Stimulated activated CD4-positive, alpha-beta T cell treated with anti-CD3 and anti-CD28 coated beads, Interleukin-2, amount 100 ng/mL, for 24 hours (primary cell): Measurements from ENCODE around the gene MYL6B.
"Not testable (repeated sequence)": the region's sequence is repeated elsewhere in the genome, so short reads cannot be mapped to it uniquely, and the experiment has no call there.

ENCODE experiments used
- DNase-seq, 2 donors: peaks; one replicate each; pipeline ENCODE4 v3.0.0-alpha.2; 2020

Gene MYL6B

GRCh38 chr12:56154246-56154771 is 1.9 kb downstream of the MYL6B start:
- no peak for DNase-seq

DNA sequence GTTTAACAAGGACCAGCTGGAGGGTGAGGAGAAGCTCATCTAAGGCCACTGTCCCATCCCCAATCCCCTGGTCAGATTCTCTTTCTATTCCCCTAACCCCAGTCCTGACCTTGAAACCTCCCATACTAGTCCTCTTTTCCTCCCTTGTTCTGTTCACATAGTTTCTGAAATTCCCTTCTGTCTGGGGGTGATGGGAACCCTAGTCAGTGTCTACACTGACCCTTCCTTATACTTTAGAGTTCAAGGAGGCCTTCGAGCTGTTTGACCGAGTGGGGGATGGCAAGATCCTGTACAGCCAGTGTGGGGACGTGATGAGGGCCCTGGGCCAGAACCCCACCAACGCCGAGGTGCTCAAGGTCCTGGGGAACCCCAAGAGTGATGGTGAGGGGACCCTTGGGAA is 2.4 kb downstream of the MYL6B start:
- no peak for DNase-seq

GRCh38 chr12:56155256-56155845 is 3.0 kb downstream of the MYL6B start:
- no peak for DNase-seq

DNA sequence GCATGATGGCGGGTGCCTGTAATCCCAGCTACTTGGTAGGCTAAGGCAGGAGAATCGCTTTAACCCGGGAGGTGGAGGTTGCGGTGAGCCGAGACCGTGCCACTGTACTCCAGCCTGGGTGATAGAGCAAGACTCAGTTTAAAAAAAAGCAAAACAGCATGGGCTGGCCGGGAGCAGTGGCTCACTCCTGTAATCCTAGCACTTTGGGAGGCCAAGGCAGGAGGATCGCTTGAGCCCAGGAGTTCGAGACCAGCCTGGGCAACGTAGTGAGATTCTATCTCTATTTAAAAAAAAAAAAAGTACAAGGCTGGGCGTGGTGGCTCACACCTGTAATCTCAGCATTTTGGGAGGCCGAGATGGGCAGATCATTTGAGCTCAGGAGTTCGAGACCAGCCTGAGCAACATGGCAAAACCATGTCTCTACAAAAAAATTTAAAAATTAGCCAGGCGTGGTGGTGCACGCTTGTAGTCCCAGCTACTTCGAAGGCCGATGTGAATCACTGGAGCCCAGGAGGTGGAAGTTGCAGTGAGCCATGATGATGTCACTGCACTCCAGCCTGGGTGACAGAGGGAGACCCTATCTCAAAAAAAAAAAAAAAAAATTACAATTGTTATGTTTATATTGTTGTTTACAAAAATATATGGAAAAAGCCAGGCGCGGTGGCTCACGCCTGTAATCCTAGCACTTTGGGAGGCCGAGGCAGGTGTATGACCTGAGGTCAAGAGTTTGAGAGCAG is 4.2 kb downstream of the MYL6B start:
- DNase-seq = not testable (repeated sequence)

DNA sequence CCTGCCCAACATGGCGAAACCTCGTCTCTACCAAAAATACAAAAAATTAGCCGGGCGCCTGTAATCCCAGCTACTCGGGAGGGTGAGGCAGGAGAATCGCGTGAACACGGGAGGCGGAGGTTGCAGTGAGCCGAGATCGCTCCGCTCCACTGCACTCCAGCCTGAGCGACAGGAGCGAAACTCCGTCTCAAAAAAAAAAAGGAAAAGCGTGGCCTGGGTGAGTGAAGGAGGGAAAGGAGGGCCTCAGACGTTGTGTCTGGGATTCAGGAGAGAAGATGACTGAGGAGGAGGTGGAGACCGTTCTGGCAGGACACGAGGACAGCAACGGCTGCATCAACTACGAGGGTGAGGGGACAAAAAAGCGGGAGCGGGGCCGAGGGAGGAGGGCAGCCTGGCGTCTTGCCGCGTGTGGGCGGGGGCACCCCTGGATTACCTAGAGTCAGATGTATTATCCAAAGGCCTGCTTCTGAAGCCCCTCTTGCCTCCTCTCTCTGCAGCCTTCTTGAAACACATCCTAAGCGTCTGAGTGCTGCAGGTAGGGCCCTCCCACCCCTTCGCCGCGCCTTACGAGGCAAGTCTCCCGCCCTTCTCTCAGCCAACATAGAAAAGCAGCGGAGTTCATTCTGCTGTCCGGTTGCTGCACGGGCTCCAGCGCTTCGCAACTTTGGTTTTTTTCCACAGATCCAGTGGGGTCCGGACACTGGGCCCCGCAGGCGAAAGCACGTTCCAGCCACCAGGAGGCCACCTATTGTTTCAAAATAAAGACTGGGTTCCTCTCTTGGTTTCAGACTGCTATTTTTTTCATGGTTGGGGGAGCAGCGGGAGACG is 5.0 kb downstream of the MYL6B start:
- DNase-seq = peak; percentile 60 to 66

DNA sequence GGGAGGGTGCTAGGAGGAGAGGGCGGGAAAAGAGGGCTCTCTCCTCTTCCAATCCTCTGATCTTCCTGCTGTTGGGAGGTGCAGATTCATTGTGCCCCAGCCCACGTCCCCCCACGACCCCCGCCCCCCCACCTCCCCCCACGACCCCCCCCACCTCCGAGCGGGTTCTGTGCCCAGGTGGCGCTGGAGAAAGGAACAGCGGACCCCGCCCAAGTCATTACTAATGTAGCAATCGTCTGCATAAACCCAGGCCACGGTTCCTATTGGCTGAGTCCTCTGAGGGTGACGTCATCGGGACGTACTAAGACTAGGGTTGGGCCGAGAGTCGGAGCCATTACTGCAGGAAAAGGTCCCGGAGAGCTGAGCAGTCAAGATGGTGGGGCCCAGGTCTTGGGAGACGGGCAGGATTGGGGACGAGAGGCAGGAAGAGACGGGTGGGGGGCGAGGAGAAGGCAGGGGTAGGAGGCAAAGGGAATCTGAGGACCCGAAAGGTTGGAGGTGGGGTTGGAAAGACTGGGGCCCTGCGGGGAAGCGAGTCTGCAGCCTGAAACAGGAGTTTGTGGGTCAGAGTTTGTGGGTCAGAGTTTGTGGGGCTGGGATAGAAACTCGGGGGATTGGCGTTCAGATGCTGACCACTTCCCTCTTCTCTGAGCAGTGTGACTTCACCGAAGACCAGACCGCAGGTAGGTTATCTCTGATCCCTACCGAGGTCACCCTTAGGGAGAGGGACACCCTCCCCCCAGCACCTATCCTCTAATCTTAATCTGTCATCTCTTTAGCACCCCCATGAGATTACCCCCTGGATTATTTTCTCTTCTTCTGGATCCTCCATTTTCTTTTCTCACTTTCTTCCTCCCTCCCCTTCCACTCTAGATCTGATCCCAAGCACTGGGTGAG is 5.9 kb downstream of the MYL6B start, which contains the start of gene MYL6:
Gene MYL6 (plus strand): TSS at position 331 of the 897 bp plus-strand sequence. CDS start 43 bp downstream, at position 374.
- peak; percentile 89 to 92 for DNase-seq

GRCh38 chr12:56158926-56159461 is 6.6 kb downstream of the MYL6B start:
- DNase-seq = peak in 1 of 2 donors; percentile 48

GRCh38 chr12:56159482-56160192 is 7.2 kb downstream of the MYL6B start:
- DNase-seq = no peak

DNA sequence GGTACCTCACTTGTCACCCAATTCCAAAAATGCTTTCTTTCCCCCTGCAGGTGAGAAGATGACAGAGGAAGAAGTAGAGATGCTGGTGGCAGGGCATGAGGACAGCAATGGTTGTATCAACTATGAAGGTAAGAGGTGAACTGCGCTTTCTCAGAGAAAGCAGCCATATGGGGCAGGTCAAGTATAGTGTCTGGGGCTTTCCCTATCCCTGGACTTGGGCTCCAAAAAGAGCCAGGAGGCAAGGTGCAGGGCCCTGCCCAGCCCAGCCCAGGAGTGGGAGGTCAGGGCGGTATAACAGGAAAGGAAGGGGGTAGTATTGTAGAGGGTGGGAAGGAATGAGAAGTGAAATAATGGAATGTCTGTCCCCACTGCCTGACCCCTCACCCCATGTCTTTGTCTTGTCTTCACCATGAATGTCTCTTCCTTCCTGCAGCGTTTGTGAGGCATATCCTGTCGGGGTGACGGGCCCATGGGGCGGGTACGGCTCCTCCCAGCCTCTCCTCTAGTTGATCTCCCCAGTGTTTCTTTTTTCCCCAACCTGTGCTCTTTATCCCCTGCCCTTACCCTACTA is 7.9 kb downstream of the MYL6B start:
- peak; percentile 54 to 67 for DNase-seq

DNA sequence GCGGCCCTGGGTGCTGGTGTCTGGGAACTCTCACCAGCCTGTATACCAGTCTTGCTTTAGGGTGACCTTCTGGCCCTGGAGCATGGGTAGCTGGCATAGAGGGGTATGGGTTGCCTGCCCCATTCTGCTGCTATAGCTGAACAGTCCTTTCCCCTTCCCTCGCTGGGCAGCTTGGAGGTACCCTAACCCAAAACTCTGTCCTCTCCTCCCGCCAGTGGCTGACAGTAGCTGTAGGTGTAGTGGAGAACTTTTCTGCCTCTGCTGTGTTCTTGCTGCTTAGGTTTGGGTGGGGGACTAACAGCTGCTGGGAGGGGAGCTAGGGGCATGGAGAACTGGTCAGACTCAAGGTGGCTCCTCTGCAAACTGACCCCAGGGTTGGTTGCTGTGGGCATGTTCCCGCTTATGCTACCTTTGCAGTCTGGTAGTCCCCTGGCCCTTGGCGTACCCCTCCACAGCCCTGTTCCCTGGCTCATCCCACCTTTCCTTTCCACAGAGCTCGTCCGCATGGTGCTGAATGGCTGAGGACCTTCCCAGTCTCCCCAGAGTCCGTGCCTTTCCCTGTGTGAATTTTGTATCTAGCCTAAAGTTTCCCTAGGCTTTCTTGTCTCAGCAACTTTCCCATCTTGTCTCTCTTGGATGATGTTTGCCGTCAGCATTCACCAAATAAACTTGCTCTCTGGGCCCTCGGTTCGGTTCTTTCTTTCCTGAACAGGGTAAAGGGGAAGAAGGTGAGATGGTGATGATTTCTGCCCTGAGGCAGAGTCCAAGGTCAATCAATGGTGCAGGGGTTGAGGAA is 8.7 kb downstream of the MYL6B start:
- DNase-seq = no peak

- no peak for DNase-seq
Observed at GRCh38 chr12:56161690-56162351, 9.4 kb downstream of the MYL6B start.

DNA sequence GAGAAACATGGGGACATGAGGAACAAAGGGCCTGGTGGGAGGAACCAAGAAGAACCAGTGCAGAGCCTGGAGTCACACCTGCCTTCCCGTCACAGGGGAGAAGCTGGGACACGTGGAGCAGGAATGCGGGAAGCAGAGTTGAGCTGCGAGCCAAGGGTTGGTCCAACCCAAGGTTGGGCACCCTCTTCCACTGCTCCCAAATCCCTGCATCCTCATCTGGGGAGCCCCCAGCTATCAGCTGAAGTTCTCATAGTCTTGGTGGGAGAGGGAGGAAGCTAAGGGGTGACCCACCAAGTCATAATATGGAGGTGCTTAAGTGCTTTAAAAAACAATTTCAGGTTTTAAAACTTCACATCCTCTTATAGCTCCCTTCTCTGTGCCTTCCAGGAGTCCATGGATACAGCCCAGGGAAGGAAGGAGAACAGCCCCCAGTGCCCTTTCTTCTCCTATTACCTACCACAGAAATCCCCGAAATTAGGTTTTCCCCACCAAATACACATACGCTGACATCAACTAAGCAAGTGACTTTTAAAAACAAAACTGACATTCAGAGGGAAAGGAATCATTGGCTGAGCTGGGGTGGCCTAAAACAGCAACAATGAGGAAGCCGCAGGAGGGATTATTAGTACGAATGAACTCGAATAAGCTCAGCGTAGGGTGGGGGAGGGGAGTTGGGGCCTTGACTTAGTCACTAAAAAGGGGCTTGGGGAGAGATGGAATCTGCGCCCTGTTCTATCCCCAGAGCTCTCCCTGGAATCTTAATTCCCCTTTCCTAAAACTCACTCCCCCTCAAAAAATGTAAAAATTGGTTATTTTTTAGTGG is 10.3 kb downstream of the MYL6B start:
- DNase-seq = no peak

- DNase-seq = no peak
Observed at GRCh38 chr12:56163533-56164344, 11.4 kb downstream of the MYL6B start.

DNA sequence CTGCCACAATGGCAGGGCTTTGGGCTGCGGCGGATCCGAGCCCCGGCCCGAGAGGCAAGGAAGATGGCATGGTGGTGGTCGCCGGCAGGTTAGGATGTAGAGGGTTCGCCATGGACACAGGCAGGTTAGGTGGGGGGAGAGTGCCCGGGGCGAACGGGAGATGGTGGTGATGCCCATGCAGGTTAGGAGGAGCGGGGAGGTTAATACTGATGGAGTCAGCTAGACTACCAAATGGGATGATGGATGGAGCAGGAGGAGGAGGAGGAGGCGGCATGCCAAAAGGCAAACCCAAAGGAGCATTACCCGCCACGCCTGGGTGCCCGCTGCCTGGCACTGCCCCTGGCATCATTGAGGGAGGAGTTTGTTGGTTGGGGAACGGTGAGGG is 11.9 kb downstream of the MYL6B start:
- no peak for DNase-seq

DNA sequence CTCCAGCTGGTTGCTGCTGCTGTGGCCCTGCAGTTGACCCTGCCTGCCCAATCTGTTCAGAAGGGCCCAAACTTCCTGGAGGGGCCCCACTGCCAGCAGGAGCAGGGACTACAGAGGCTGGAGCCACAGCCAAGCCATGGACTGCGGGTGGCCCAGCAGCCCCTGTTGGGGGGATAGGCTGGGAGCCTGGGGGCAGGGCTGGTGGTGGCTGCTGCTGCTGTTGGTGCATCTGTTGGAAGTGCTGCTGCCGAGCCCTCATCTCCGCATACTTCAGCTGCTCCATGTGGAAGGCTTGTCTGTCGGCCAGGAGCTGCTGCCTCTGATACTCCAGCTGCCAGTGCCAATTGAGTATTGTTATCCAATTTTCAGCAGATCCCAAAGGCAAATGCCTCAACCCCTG is 13.0 kb downstream of the MYL6B start:
- no peak for DNase-seq

DNA sequence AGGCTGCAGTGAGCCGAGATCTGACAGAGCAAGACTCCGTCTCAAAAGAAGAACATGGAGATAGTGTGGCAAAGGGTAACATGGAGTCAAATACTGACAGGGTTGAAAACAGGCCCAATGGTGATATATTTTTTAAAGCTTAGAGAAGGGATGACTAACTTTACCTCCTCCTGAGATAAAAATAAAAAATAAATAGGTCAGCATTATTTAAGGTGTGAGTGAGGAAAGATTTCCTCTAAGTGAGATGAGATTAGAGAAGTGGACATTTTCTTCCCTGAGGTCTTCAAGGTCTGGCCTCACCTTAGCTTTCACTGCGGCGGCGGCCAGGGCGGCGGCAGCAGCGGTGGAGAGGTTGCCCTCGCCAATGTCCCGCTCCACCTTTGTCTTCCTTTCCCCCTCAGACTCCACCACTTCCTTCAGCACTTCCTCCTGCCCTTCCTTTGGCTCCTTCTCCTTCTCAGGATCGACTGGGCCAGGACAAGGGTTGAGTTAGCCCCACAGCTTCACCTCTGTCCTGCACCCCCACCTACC is 16.9 kb downstream of the MYL6B start:
- no peak for DNase-seq

DNA sequence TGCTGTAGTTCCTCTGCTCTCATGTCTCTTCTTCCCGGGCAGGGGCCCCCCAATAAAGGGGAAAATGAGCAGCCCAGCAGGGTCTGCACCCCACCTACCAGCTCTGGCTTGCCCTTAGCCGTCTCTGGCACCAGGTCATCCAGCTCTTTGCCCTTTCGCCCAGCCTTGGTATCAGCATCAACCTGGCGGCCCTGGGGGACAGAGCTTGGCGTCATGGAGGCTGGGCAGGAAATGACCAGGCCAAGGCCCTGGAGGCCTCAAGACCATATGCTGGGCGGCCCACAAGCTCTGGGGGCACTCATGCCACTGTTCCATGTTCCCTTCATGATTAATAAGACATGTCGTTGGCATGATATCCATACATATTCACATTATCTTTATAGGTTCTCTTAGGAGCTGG is 20.5 kb downstream of the MYL6B start:
- no peak for DNase-seq

DNA sequence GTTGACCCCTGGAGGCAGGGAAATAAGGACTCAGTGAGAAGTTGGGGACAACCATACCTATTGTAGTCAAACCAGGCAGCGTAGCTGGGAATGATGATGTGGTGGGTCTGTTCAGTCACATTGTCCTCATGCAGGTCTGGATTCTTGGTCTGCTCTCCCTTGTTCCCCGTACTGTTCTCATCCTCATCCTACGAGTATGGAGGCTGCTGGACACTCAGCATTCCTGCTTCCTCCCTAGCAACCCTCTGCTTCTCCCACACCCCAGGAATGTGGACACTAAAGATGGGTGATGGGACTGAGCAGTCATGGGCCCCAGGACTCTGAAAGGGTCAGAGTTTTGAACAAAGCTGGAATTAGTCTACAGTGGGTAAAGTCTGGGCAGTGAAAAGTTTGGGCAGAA is 26.0 kb downstream of the MYL6B start:
- DNase-seq = no peak
